ENCODE data around the gene SGTA.

- no peak for TF ChIP-seq CTCF (IDR thresholded peaks at IDR 0.05)
- no peak for TF ChIP-seq ZFX (IDR thresholded peaks at IDR 0.05; ENCODE audit: borderline replicate concordance)
Observed at GRCh38 chr19:2747349-2747748, 35.7 kb downstream of the SGTA start.
